Mucosa of descending colon (tissue), 3 donors: ENCODE measurements around the gene MRGPRX3. TPM values are rescaled to one million over a fixed set of nuclear protein-coding genes. Genes with fewer than 3 reads are reported as not detected.

Experiments used
- ATAC-seq: fragments of 200-7000 bp; cut with Tn5 transposase; one replicate; pipeline ENCODE4 v1.9.1; 2020; ENCODE audit warnings: mild to moderate bottlenecking, moderate library complexity
- DNase-seq, 3 donors: peaks; one replicate each; pipeline ENCODE4 v3.0.0-alpha.2; 2020
- H3K36me3 ChIP-seq: fragments of 200-600 bp; one replicate; pipeline ENCODE4 v1.8.0; 2021; ENCODE audit warnings: low read depth, mild to moderate bottlenecking
- H3K4me1 ChIP-seq: fragments of 200-600 bp; one replicate; pipeline ENCODE4 v1.8.0; 2021; ENCODE audit warnings: low read depth, mild to moderate bottlenecking
- H3K4me3 ChIP-seq: fragments of 200-600 bp; one replicate; pipeline ENCODE4 v1.8.0; 2021; ENCODE audit warnings: mild to moderate bottlenecking
- H3K9me3 ChIP-seq: fragments of 200-600 bp; one replicate; pipeline ENCODE4 v1.8.0; 2021; ENCODE audit warnings: mild to moderate bottlenecking
- intact Hi-C, 2 donors: fragments of 100-400 bp; cut with DNase I in 1 of 2; cut with micrococcal nuclease in 1 of 2; formaldehyde crosslinking; loops; one replicate each; pipeline versions ENCODE4 v1.11.0 to v1.11.1; 2022; cut with DNase I, micrococcal nuclease
- long read RNA-seq, 2 donors: library from polyadenylated mRNA; unstranded; transcript quantifications; one replicate each; pipeline ENCODE4 v2.0.0, GENCODE V29; 2019 to 2021
- total RNA-seq, 3 donors: library from RNA; stranded (reverse); fragmentation: NEBNext Ultra II Directional in 2 of 3; extraction: Animal tissue kit (Norgen Biotek cat#: 25700) in 2 of 3; gene quantifications; one replicate each; pipeline versions ENCODE4 v1.2.1 to v1.2.4, GENCODE V29; 2021 to 2023
- TF ChIP-seq, protein P1 (sequence below): fragments of 200-600 bp; IDR thresholded peaks from one replicate; pipeline ENCODE4 v1.8.0; 2022; ENCODE audit warnings: antibody characterized with exemption, mild to moderate bottlenecking
- donor health status: DM: no; HTN: no; CAD: no; lungs with moderate emphysema.
- donor health status: DM: no; HTN: no; CAD: no.
- donor health status: DM: no; HTN: yes; CAD: no.

The MRGPRX3 gene
- total RNA-seq, result under 1 TPM in 1 of 3 donors, not detected in 2; 0.17 TPM
- long read RNA-seq, donor 1, result 0 reads
- long read RNA-seq, donor 2, result 0 reads

DNA sequence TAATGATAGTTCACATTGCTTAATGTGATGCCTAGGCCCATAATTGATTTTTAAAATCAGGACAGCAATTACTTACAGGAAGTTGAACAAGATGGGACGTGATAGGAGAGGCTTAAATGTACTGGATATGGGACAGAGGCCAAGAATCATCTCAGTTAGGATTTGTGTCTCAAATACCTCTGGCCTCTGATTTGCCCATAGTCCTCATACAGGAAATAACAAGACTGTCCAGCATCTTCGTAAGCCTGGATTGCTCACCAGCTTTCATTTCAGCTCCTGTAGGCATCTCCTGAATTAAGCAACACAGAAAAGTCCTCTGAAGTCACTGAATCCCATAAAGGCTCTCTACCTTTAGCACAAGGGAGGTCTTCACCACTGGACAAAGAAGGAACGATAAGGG is at the start of gene MRGPRX3:
Gene MRGPRX3 (plus strand): TSS at position 231 of the 400 bp plus-strand sequence. CDS start 4,632 bp downstream, outside the sequence.
- Histone ChIP-seq H3K9me3 (no peaks in the 10 kb centered on the region), H3K4me3 (no peak within 1 kb of the TSS), H3K4me1 (no peaks in the 10 kb centered on the region), H3K36me3 (no peaks in the 10 kb centered on the region)
- intact Hi-C loops, result no loop called here
- no peak for ATAC-seq
- TF ChIP-seq, protein P1, sequence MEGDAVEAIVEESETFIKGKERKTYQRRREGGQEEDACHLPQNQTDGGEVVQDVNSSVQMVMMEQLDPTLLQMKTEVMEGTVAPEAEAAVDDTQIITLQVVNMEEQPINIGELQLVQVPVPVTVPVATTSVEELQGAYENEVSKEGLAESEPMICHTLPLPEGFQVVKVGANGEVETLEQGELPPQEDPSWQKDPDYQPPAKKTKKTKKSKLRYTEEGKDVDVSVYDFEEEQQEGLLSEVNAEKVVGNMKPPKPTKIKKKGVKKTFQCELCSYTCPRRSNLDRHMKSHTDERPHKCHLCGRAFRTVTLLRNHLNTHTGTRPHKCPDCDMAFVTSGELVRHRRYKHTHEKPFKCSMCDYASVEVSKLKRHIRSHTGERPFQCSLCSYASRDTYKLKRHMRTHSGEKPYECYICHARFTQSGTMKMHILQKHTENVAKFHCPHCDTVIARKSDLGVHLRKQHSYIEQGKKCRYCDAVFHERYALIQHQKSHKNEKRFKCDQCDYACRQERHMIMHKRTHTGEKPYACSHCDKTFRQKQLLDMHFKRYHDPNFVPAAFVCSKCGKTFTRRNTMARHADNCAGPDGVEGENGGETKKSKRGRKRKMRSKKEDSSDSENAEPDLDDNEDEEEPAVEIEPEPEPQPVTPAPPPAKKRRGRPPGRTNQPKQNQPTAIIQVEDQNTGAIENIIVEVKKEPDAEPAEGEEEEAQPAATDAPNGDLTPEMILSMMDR, result no peak
- DNase-seq, result no peak

DNA sequence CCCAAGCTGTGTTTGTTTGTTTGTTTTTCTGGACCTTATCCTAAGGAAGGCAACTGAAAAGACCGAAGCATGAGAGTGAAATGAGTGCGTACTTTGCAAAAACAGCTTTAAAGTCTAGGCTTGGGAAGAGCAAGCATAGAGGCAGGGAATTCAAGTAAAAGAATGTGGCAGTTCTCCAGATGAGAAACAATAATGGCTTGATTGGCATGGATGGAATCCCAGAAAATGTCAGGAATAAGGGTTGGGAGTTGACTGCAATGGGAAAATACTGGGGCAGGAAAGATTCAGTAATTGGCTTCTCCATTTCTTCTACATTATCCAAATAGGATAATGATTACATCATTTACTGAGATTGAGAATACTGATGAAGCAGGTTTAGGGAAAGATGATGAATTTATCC is 44.0 kb upstream of the MRGPRX3 start:
- Histone ChIP-seq H3K4me3 (no peak overlapping the region), H3K9me3 (no peaks in the 10 kb centered on the region), H3K36me3 (peaks cover 5% of the 10 kb centered on the region), H3K4me1 (peaks cover under 1% of the 10 kb centered on the region)
- intact Hi-C loops, result no loop called here
- DNase-seq, result no peak
- TF ChIP-seq, protein P1, result no peak
- ATAC-seq, result no peak

DNA sequence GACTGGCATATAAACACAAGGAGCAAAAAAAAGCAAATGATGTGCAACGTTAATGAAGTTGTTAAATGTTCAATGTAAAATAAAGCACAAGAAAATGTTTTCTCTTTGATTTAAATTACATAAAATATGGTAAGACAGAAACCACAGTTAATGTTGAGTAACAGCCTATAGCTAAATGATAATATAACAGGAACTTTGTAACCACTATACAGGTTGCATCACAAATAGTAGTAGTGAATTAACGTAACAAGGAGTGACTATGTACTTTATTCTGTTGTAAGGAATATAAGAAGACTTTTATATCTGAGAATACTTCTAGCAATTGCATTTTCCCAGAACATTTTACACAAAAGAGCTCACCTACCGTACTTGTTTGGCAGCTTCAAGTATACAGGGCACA is 43.4 kb upstream of the MRGPRX3 start:
- intact Hi-C loops, result no loop called here
- Histone ChIP-seq H3K4me1 (peaks cover 5% of the 10 kb centered on the region), H3K9me3 (no peaks in the 10 kb centered on the region), H3K36me3 (peaks cover 5% of the 10 kb centered on the region), H3K4me3 (no peak overlapping the region)
- TF ChIP-seq, protein P1, result no peak
- DNase-seq (no peak), ATAC-seq (no peak)

DNA sequence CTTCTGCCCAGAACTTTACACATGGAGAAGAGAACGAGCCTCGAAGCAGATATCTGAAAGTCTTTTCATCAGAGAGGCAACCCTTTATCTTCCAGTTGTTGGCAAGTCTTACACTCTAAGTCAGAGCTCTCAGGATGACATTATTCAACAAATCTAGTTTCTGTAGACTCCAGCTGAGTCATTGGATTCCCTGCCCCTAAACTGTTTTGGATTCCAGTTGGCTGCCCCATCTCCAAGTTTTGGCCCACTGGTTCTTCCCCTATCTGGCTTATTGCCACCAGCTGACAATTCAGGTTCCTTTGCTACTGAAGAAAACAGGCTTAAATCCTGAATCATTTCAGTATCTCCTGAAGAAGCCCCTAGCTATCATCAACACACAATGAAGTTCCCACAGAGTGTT is 40.6 kb upstream of the MRGPRX3 start:
- peaks cover 5% of the 10 kb centered on the region for H3K36me3 ChIP-seq
- intact Hi-C loops, result no loop called here

DNA sequence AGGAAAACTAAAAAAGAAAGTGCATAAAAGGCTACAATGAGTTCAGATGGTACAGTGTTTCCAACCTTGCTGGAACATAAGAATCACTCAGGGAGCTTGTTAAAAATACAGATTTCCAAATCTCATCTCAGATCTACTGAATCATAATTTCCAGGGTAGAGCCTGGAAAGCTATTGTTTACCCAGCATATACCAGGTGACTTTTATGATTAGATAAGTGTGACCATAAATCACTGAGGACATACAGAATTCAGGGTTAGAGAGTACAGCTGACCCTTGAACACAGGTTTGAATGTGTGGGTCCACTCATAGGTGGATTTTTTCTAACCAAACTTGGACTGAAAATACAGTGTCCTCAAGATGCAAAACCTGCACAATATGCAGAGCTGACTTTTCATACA is 38.4 kb upstream of the MRGPRX3 start:
- no peaks in the 10 kb centered on the region for H3K9me3 ChIP-seq
- H3K36me3 ChIP-seq, result no peaks in the 10 kb centered on the region
- ATAC-seq, result peak; percentile 97
- peaks cover 5% of the 10 kb centered on the region for H3K4me1 ChIP-seq
- no peak overlapping the region for H3K4me3 ChIP-seq
- TF ChIP-seq, protein P1, result no peak
- DNase-seq, result no peak
- intact Hi-C loops, result no loop called here

More for the DNA sequence above, 40.6 kb upstream of the MRGPRX3 start:
- H3K9me3 ChIP-seq, result no peaks in the 10 kb centered on the region
- H3K4me3 ChIP-seq, result no peak overlapping the region
- DNase-seq (no peak), ATAC-seq (no peak)
- peaks cover 5% of the 10 kb centered on the region for H3K4me1 ChIP-seq
- TF ChIP-seq, protein P1, result no peak
